ENCODE results near the gene ZBTB5. TPM values are rescaled to one million over a fixed set of nuclear protein-coding genes. Genes with fewer than 3 reads are reported as not detected.

The ZBTB5 gene
- total and polyA plus RNA-seq, 9 of the 15 experiments (the other 6 are each of a cell fraction or from before 2014, with no cell fraction given): 2.3 to 43.2 (median 15.5) TPM

DNA sequence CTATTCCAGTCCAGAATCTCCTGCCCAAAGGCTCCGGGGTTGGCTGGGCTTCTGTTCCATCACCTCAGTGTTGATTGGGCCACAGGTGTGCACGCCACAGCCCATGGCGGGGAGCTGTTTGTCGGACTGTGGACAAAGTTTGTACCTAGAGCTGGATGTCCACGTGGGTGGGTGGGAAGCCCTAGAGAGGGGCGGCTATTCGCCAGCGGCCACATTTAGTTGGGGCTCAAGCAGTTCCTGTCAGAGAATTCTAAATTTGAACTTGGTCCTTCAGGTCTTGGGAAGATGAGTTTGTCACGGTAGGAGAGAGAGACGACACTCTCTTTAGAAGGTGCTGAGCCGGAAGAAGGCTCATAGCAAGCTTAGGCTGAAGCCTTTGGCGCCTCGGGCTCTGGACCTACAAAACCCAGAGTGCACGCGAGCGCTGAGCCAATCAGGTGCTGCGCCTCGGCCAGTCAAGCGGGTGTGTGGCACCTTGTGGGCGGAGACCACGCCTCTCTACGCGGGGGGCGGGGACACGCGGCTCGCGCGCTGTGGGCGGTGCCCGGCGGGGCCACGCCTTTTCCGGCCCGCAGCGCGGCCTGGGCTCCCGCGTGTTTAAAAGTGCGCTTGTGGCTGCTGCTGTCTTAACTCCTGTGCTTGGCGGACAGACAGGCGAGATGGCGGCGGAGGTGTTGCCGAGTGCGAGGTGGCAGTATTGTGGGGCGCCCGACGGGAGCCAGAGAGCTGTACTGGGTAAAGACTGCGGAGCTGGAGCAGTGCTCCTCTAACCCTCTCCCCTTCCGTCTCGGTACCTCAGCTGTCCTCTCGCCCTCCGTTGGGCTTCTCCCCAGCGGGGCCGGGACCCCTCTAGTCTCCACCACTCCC lies 20.4 kb upstream of the ZBTB5 start, which contains the start of gene POLR1E (continued):
- TF ChIP-seq, protein P1, sequence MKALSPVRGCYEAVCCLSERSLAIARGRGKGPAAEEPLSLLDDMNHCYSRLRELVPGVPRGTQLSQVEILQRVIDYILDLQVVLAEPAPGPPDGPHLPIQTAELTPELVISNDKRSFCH (CRISPR knock-in tag; IDR thresholded peaks at IDR 0.05): no peak
- TF ChIP-seq, protein P1 (tag; IDR thresholded peaks at IDR 0.05): 0 out of 2 replicates have a peak, but pooled peaks have one; percentile 42
- TF ChIP-seq, protein P2, sequence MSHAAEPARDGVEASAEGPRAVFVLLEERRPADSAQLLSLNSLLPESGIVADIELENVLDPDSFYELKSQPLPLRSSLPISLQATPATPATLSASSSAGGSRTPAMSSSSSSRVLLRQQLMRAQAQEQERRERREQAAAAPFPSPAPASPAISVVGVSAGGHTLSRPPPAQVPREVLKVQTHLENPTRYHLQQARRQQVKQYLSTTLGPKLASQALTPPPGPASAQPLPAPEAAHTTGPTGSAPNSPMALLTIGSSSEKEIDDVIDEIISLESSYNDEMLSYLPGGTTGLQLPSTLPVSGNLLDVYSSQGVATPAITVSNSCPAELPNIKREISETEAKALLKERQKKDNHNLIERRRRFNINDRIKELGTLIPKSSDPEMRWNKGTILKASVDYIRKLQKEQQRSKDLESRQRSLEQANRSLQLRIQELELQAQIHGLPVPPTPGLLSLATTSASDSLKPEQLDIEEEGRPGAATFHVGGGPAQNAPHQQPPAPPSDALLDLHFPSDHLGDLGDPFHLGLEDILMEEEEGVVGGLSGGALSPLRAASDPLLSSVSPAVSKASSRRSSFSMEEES (CRISPR knock-in tag; IDR thresholded peaks at IDR 0.05): no peak
- TF ChIP-seq MEF2D (tag; conservative IDR thresholded peaks at IDR 0.05; ENCODE audit: low read depth): no peak
- TF ChIP-seq E2F3 (CRISPR knock-in tag; IDR thresholded peaks at IDR 0.05): peak; percentile 44; the same call in 1 of the 2 replicates
- no peak for TF ChIP-seq HMG20B (CRISPR knock-in tag; IDR thresholded peaks at IDR 0.05)
- peak; percentile 74 for TF ChIP-seq RBBP5 (IDR thresholded peaks at IDR 0.05; ENCODE audit: borderline replicate concordance, insufficient read depth, low read length, poor library complexity, severe bottlenecking)
- peak; percentile 91 for TF ChIP-seq EGR1 (conservative IDR thresholded peaks at IDR 0.05)
- TF ChIP-seq MCM3 (IDR thresholded peaks at IDR 0.05): no peak
- TF ChIP-seq KAT2B (IDR thresholded peaks at IDR 0.05; ENCODE audit: low read depth, low read length): no peak
- TF ChIP-seq ETV5 (CRISPR knock-in tag; IDR thresholded peaks at IDR 0.05; ENCODE audit: low read depth): peak; percentile 88; the same call in 1 of the 2 replicates
- peak; percentile 87 for TF ChIP-seq SUPT5H (IDR thresholded peaks at IDR 0.05)
- peak; percentile 94 for TF ChIP-seq SAP30 (IDR thresholded peaks at IDR 0.05; ENCODE audit: borderline replicate concordance, insufficient read depth, low read depth, low read length, poor library complexity, severe bottlenecking)
- peak; percentile 45; the same call in 1 of the 2 replicates for TF ChIP-seq SIN3B (IDR thresholded peaks at IDR 0.05; ENCODE audit: low read depth)
- no peak for TF ChIP-seq OTX1 (CRISPR knock-in tag; IDR thresholded peaks at IDR 0.05)
- TF ChIP-seq, protein P3, sequence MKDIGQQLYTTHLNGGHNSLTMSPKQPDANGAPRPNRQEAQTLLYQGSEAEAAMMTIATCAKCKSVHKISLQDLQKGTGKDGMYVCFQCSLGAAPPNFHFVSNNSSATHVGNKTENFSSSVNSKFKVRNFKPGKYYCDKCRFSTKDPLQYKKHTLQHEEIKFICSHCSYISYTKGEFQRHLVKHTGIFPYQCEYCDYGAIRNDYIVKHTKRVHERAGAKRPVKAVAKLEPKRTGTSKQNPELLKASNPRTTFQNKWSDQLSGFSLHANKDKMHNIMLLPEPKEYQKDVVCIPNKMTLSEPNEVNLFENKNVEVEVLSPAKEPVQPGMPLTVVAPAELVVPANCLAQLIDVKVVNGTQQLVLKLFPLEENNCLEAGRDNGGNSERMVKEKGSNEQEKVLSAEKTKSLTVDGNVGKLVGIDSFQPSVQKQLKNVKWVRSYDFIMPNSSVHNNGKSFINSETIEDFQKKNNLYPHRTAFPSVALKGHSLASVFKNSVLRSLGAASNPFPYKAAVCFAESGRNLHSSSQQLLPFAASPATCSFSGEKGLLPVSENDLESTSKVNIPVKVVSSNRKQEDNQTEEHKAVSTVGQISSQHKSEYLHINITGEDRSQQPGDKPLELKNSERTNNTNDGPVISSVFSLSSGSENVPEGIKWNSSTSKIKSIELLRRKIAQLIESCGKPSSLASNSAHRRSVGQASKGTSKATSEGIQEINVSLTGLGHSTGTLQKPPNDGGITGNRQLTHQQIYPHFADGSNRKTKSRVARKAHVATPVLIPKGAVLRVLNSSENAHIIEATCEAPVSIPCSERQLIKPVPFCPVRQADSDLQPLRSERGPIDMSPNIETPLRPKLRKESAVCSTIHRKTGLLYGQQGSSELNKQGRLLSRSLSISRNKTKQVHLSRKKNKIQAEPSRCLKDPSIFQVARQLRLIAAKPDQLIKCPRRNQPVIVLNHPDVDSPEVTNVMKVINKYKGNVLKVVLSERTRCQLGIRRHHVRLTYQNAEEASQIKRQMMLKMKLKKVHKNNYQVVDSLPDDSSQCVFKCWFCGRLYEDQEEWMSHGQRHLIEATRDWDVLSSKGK (CRISPR knock-in tag; IDR thresholded peaks at IDR 0.05): no peak
- no peak for TF ChIP-seq DDX20 (tag; IDR thresholded peaks at IDR 0.05; ENCODE audit: low read depth)
- TF ChIP-seq ZNF695 (CRISPR knock-in tag; IDR thresholded peaks at IDR 0.05): no peak
- TF ChIP-seq PTTG1 (tag; IDR thresholded peaks at IDR 0.05; ENCODE audit: low read depth): no peak
- TF ChIP-seq, protein P4, sequence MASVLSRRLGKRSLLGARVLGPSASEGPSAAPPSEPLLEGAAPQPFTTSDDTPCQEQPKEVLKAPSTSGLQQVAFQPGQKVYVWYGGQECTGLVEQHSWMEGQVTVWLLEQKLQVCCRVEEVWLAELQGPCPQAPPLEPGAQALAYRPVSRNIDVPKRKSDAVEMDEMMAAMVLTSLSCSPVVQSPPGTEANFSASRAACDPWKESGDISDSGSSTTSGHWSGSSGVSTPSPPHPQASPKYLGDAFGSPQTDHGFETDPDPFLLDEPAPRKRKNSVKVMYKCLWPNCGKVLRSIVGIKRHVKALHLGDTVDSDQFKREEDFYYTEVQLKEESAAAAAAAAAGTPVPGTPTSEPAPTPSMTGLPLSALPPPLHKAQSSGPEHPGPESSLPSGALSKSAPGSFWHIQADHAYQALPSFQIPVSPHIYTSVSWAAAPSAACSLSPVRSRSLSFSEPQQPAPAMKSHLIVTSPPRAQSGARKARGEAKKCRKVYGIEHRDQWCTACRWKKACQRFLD (CRISPR knock-in tag; IDR thresholded peaks at IDR 0.05): peak; percentile 78
- TF ChIP-seq ZBTB1 (CRISPR knock-in tag; IDR thresholded peaks at IDR 0.05; ENCODE audit: borderline replicate concordance, low read depth): no peak

Data from K562 (cell line).